GM21447 (cell line): ENCODE data around the gene SPAG9.

Source experiments
- ATAC-seq: cut with Tn5 transposase; IDR thresholded peaks from one replicate; pipeline ENCODE4 v1.9.1; 2021; ENCODE audit not compliant: unreplicated experiment

SPAG9 gene

DNA sequence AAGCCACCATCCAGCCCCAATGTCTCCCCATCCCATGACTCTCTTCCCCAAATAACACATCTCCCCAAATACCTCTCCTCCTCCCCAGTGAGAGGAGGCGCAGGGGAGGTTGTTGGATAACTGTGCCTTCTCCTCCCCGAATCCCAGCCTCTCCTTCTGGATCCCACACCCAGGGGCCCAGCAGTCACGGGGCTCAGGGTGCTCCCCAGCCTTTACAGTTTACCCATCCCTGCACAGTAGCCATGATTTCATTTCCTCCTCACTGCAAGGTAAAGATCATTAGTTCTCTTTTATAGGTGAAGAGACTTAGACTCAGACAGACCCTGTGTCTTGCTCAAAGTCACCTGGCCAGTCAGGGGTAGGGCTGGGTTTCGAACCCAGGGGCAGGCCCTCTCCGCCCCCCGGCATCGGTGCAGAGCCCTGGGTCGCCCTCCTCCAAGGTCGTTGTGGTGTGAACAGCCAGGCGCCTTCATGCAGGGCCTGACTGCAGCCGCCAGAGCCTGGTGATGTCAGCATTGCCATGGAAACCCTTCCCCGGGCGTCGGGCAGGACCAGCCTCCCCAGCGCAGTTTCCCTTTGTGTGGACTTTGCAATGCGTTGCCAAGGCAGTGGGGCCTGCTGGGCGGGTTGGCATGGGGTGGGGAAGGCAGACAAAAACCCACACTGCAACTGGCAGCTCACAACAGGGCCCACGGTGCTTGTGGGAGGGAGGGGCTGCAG lies 201.2 kb downstream of the SPAG9 start:
- ATAC-seq: no peak

- no peak for ATAC-seq
Measured at GRCh38 chr17:50918933-50919296, 201.8 kb downstream of the SPAG9 start.

- ATAC-seq: no peak
Measured at GRCh38 chr17:50918071-50918932, 202.4 kb downstream of the SPAG9 start.

DNA sequence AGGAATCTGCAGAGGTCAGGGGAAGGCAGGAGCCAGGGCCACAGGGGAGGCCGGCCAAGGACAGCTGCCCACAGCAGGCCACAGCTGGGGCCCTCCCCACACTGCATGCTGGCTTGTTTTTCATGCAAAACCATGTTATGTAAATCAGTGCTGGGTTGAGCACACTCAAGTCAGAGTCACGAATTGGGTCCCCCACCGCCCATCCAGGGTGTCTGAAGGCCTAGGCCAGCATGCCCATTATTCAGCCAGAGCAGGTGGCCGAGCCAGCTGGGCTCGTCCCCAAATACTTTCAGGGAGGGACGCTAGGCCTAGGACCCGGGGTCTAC lies 203.3 kb downstream of the SPAG9 start:
- no peak for ATAC-seq

- no peak for ATAC-seq
Measured at GRCh38 chr17:50916708-50917417, 203.8 kb downstream of the SPAG9 start.

- ATAC-seq: no peak
Measured at GRCh38 chr17:50916026-50916707, 204.5 kb downstream of the SPAG9 start.

GRCh38 chr17:50914505-50915063 lies 206.1 kb downstream of the SPAG9 start:
- ATAC-seq: no peak

DNA sequence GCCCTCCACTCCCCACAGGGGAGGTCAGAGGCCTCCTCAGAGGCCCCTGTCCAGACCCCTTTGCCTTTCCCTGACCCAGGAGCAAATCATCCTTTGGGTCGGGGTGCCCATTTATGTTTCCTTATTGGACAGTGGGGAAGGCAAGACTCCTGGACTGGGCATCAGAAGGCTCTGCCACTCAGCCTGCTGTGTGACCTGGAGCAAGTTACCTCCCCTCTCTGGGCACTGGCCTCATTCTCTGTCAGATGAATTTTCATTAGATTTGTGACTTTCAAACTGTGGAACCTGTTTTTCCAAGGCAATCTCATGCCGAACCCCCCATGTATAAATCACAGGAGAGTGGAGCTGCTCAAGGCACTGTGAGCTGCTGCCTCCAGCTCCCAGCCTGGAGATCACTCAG lies 207.5 kb downstream of the SPAG9 start:
- ATAC-seq: no peak
